ENCODE measurements around the gene AFDN. TPM values are rescaled to one million over a fixed set of nuclear protein-coding genes. Genes with fewer than 3 reads are reported as not detected.

AFDN gene
- 38.3 and 109 TPM in 2 replicates for total RNA-seq

DNA sequence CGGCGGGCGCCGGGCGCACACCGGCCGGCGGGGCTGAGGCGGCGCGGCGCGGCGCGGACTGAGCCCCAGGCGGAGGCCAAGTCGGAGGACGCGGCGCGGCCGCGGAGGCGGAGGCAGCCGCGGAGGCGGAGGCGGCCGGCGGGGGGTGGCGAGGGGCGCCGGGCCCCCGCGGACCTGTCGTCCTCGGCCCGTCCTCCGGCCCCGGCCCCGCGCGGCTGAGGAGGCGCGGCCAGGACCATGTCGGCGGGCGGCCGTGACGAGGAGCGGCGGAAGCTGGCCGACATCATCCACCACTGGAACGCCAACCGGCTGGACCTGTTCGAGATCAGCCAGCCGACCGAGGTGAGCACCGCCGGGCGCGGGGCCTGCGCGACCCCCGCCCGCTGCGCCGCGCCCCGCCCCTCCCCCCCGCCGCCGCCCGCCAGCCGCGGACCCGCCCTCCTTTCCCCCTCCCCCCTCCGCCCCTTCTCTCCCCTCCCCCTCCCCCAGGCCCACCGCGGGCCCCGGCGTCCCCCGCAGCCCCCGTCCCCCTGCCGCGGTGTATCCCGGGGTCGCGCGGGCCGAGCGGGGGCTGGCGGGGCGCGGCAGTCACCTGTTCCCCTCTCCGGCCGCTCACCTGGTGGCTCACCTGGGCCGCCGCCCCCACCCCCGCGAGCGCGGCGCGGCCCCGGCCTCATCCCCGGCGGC lies at the start of gene AFDN:
TSS of gene AFDN (plus strand) at position 16 of the 687 bp plus-strand sequence. CDS start at position 238, 222 bp downstream.
- peak within 1 kb of the TSS; percentile 87 for H3K4me3 ChIP-seq (ENCODE audit: low read depth, low read length)
- TF ChIP-seq, protein P1, sequence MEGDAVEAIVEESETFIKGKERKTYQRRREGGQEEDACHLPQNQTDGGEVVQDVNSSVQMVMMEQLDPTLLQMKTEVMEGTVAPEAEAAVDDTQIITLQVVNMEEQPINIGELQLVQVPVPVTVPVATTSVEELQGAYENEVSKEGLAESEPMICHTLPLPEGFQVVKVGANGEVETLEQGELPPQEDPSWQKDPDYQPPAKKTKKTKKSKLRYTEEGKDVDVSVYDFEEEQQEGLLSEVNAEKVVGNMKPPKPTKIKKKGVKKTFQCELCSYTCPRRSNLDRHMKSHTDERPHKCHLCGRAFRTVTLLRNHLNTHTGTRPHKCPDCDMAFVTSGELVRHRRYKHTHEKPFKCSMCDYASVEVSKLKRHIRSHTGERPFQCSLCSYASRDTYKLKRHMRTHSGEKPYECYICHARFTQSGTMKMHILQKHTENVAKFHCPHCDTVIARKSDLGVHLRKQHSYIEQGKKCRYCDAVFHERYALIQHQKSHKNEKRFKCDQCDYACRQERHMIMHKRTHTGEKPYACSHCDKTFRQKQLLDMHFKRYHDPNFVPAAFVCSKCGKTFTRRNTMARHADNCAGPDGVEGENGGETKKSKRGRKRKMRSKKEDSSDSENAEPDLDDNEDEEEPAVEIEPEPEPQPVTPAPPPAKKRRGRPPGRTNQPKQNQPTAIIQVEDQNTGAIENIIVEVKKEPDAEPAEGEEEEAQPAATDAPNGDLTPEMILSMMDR (conservative IDR thresholded peaks at IDR 0.05; ENCODE audit: low read depth, low read length): no peak
- no peak for DNase-seq (ENCODE audit: low read depth)

DNA sequence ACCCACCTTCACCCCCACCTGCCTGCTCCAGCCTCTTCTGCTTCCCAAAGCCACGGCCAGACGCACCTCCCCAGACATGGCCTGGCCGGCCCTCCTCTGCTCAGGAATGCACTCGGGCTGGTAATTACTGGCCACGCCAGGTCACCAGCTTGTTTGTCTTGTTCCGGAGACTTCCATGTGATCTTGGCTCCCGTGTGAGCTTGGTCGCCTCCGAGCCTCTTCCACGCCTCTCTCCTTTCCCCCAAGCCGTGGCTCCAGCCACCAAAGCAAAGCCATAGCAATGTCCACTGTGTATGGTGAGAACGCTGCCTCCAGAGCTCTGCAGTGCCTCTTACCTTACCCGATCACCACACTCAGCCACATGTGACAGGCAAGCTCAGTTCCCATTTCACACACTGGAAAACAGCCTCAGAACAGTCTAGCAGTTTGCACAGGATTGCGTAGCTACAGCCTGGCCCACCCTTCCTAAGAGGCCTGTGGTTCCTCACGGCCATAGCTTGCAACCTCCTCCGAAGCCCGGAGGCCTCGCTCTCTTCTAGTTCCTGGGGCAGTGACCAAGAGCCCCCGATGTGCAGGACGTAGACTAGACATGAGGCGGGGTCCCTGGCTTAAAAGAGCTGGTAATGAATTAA lies 48.1 kb upstream of the AFDN start:
- TF ChIP-seq, protein P1 (conservative IDR thresholded peaks at IDR 0.05; ENCODE audit: low read depth, low read length): no peak
- DNase-seq (ENCODE audit: low read depth): no peak
- H3K4me3 ChIP-seq (ENCODE audit: low read depth, low read length): no peak overlapping the region

- no peak for DNase-seq (ENCODE audit: low read depth)
- TF ChIP-seq, protein P1 (conservative IDR thresholded peaks at IDR 0.05; ENCODE audit: low read depth, low read length): no peak
- H3K4me3 ChIP-seq (ENCODE audit: low read depth, low read length): no peak overlapping the region
Measured at GRCh38 chr6:167779129-167779992, 47.4 kb upstream of the AFDN start.

DNA sequence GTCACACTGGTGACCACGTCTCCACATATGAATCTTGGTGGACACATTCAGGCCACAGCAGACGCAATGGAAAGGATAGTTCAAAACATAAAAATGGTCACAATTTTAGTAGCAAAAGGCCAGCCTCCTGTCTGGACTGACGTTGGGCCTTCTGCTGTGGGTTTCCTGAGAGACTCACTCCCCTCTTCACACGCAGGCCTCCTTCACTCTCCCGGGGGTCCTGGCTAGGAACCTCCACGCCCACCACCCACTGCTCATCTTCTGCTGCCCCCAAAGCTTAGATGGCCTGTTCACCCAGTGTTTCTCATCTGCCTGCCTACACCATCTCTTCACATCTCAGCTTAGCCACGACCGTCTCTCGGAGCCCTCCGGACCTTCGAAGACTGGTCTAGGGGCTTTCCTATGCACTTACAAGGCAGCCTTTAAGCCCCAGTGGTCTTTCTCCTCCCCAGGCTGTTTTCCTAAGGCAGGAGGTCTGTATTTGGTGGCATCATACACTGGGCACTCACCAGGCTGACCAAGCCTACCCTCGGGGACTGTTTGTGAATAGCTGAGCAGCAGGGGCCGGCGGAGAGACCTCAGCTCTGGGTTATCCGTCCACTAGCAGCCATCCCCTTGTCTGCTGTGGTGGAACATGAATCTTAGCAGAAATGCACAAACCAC lies 46.6 kb upstream of the AFDN start:
- TF ChIP-seq, protein P1 (conservative IDR thresholded peaks at IDR 0.05; ENCODE audit: low read depth, low read length): no peak
- H3K4me3 ChIP-seq (ENCODE audit: low read depth, low read length): no peak overlapping the region
- DNase-seq (ENCODE audit: low read depth): no peak

DNA sequence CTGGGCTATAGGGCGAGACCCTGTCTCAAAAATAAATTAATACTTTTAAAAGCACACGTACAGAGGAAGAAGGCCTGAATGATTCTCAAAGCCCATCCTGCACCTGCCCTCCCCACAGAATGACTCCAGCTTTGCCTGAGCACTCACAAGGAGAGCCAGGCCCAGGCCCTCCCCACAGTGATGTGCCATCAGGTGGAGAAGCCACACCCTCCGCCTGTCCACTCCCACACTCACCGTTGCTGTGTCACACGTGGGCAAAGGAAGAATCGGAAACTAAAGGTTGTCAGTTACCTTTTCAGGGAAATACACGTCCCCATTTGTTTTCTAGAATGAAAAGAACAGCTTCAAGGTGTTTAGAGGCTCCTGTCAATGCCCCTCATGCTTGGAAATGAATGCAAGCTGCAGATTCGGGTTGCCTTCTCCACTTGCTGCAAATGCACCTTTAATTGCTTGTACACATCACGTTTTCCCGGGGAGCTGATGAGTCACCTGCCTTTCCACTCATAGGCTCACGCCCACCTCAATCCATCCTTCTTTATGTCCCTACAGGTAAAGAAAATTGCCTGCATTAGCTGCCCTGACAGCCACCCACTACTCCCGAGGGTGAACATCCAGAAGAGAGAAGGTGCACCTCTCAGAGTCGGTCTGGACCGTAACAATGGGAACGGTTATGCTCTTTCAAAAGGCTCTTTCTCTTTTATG lies 45.5 kb upstream of the AFDN start:
- no peak for DNase-seq (ENCODE audit: low read depth)

More for the DNA sequence above, 45.5 kb upstream of the AFDN start:
- TF ChIP-seq, protein P1 (conservative IDR thresholded peaks at IDR 0.05; ENCODE audit: low read depth, low read length): no peak
- H3K4me3 ChIP-seq (ENCODE audit: low read depth, low read length): no peak overlapping the region
